ENCODE data around the gene RTBDN. TPM values are rescaled to one million over a fixed set of nuclear protein-coding genes. Genes with fewer than 3 reads are reported as not detected.
A peak's percentile ranks its signal among the peaks of the same experiment; 100 is the strongest.

RTBDN gene
- total RNA-seq: not detected
- long read RNA-seq: 0 reads

DNA sequence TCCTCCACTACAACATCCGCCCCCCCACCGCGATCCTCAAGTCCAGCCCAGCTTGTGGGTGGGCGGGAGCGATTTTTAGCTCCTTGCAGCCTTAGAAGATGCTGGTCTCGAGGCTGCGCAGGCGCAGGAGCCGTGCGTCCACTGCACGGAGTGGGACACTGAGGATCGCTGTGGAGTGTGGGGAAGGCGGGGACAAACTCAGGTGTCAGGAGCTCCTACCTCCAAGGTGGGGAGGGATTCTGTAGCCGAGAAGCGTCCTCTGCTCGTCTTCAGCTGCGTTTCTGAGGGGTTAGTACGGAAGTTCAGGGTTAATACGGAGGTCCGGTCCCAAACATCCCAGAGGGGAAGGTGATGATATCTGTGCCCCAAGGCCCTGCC, at the start of gene RTBDN:
RTBDN (minus strand) TSS at position 14 of the 378 bp plus-strand sequence. CDS start 4,600 bp downstream, outside the sequence.
- Histone ChIP-seq H3K36me3 (no peaks in the 10 kb centered on the region), H3K27ac (replicated peaks) (no peak within 1 kb of the TSS), H3K4me3 (peak within 1 kb of the TSS; percentile 57), H3K9me3 (replicated peaks) (no peaks in the 10 kb centered on the region), H3K27me3 (ENCODE audit: low read depth) (peaks cover 100% of the 10 kb centered on the region), H3K4me1 (peaks cover 31% of the 10 kb centered on the region)
- TF ChIP-seq, protein P1, sequence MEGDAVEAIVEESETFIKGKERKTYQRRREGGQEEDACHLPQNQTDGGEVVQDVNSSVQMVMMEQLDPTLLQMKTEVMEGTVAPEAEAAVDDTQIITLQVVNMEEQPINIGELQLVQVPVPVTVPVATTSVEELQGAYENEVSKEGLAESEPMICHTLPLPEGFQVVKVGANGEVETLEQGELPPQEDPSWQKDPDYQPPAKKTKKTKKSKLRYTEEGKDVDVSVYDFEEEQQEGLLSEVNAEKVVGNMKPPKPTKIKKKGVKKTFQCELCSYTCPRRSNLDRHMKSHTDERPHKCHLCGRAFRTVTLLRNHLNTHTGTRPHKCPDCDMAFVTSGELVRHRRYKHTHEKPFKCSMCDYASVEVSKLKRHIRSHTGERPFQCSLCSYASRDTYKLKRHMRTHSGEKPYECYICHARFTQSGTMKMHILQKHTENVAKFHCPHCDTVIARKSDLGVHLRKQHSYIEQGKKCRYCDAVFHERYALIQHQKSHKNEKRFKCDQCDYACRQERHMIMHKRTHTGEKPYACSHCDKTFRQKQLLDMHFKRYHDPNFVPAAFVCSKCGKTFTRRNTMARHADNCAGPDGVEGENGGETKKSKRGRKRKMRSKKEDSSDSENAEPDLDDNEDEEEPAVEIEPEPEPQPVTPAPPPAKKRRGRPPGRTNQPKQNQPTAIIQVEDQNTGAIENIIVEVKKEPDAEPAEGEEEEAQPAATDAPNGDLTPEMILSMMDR (IDR thresholded peaks at IDR 0.05; ENCODE audit: borderline replicate concordance): no peak
- intact Hi-C loops (cut with micrococcal nuclease): no loop called here
- DNase-seq: no peak

DNA sequence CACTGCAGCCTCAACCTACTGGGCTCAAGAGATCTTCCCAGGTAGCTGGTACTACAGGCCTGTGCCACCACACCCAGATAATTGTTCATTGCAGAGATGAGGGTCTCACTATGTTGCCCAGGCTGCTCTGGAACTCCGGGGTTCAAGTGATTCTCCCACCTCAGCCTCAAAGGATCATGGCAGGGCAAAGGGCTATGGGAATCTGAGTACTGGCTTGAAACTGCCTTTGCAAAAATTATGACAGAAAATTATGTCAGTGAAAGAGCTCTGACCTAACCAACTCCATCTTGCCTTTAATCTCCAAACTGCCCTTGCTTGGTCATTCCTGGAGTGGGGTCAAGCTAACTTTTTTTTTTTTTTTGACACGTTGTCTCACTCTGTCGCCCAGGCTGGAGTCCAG, 48.2 kb upstream of the RTBDN start:
- intact Hi-C loops (cut with micrococcal nuclease): no loop called here
- H3K36me3 ChIP-seq: peaks cover 12% of the 10 kb centered on the region
- peaks cover 11% of the 10 kb centered on the region for H3K9me3 ChIP-seq (replicated peaks)
- peaks cover 52% of the 10 kb centered on the region for H3K27me3 ChIP-seq (ENCODE audit: low read depth)
- TF ChIP-seq, protein P1 (IDR thresholded peaks at IDR 0.05; ENCODE audit: borderline replicate concordance): no peak
- no peak overlapping the region for H3K27ac ChIP-seq (replicated peaks)
- DNase-seq: no peak
- no peak overlapping the region for H3K4me3 ChIP-seq
- H3K4me1 ChIP-seq: peaks cover 28% of the 10 kb centered on the region

DNA sequence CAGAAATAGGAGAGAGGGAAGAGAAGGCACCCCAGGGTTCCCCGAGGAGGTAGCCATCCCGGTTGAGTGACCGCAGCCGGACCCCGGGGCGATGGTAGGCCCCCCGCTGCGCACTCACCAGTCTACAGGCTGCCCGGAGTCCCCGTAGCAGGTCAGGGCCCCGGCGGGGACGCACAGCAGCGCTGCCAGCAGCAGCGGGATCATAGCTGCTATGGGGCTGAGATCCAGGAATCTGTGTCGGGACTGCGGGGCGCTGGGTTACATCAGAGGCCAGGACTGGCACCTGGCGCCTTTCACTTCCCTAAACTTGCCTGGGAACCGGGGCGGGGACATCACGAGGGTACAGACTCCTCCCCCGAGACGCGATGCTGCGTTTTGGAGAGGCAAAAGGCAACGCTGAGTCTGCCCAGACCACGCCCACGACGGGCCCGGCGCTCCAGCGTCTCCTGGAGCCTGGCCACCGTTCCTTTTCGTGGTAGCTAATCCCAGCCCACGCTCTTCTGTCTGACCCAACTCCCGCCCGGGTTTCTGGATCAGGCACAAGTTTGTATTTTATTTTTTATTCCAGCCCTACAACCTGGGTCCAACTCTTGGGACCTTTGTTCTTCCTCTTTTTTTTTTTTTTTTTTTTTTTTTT, 46.9 kb upstream of the RTBDN start, which contains the start of gene DNASE2:
DNASE2 (minus strand) TSS at position 278 of the 637 bp plus-strand sequence; CDS start at position 204, 74 bp downstream.
- peak; percentile 96 for DNase-seq
- peaks cover 11% of the 10 kb centered on the region for H3K9me3 ChIP-seq (replicated peaks)
- peaks cover 24% of the 10 kb centered on the region for H3K36me3 ChIP-seq
- peak within 1 kb of the TSS; percentile 74 for H3K4me3 ChIP-seq
- H3K27ac ChIP-seq (replicated peaks): peak within 1 kb of the TSS; percentile 88
- peaks cover 39% of the 10 kb centered on the region for H3K27me3 ChIP-seq (ENCODE audit: low read depth)
- intact Hi-C loops (cut with micrococcal nuclease): no loop called here
- TF ChIP-seq, protein P1 (IDR thresholded peaks at IDR 0.05; ENCODE audit: borderline replicate concordance): no peak
- peaks cover 28% of the 10 kb centered on the region for H3K4me1 ChIP-seq

DNA sequence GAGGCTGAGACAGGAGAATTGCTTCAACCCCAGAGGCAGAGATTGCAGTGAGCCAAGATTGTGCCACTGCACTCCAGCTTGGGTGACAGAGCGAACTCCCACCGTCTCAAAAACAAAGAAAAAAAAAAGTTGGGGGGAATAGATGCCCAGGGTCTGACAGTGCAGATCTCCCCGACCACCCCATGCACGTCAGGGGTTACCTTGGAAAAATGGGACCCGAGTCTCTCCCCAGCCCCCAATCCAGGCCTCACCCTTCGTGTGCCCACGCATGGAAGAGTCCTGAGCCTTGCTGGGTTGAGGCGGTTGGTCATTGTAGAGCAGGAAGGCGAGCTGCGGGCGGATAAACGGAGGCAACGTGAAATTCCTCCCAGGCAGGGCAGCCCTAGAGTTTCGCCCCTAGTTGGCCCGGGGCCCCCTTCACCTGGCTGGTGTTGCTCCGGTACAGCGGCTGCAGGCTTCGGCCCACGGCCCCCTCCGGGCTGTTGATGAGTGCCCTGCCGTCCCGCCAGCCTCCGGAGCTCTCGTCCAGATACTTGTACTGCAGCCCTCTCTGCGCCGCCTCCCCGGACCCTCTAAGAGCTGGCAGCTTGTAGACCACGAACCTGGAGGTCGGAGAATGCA, 46.3 kb upstream of the RTBDN start:
- H3K4me3 ChIP-seq: peak overlapping the region; percentile 74
- H3K27me3 ChIP-seq (ENCODE audit: low read depth): peaks cover 33% of the 10 kb centered on the region
- H3K9me3 ChIP-seq (replicated peaks): peaks cover 11% of the 10 kb centered on the region
- H3K36me3 ChIP-seq: peaks cover 30% of the 10 kb centered on the region
- TF ChIP-seq, protein P1 (IDR thresholded peaks at IDR 0.05; ENCODE audit: borderline replicate concordance): no peak
- H3K4me1 ChIP-seq: peaks cover 23% of the 10 kb centered on the region
- no peak for DNase-seq
- H3K27ac ChIP-seq (replicated peaks): peak overlapping the region; percentile 88
- intact Hi-C loops (cut with micrococcal nuclease): no loop called here

DNA sequence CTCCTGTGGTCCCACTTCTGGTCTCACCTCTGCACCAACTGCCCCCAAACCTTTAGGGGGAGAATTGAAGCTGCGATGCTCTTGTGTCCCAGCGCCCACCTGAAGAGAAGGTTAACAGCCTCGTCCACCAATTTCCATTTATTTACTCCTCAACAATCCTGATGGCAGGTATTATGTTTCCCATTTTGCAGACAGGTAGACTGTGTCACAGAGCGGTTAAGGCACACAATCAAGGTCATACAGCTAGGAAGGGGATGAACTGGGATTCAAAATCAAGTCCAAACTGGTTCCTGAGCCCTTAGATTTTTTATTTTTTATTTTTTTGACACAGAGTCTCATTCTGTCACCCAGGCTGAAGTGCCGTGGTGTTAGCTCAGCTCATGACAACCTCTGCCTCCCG, 40.7 kb upstream of the RTBDN start:
- Histone ChIP-seq H3K27me3 (ENCODE audit: low read depth) (peaks cover 9% of the 10 kb centered on the region), H3K4me3 (no peak overlapping the region), H3K27ac (replicated peaks) (no peak overlapping the region), H3K9me3 (replicated peaks) (no peaks in the 10 kb centered on the region), H3K36me3 (peaks cover 34% of the 10 kb centered on the region), H3K4me1 (peaks cover 10% of the 10 kb centered on the region)
- intact Hi-C loops (cut with micrococcal nuclease): no loop called here
- no peak for DNase-seq
- TF ChIP-seq, protein P1 (IDR thresholded peaks at IDR 0.05; ENCODE audit: borderline replicate concordance): no peak
